ENCODE data around the gene TP53TG3.
"Not testable (repeated sequence)": the region's sequence is repeated elsewhere in the genome, so short reads cannot be mapped to it uniquely, and the experiment has no call there.

DNA sequence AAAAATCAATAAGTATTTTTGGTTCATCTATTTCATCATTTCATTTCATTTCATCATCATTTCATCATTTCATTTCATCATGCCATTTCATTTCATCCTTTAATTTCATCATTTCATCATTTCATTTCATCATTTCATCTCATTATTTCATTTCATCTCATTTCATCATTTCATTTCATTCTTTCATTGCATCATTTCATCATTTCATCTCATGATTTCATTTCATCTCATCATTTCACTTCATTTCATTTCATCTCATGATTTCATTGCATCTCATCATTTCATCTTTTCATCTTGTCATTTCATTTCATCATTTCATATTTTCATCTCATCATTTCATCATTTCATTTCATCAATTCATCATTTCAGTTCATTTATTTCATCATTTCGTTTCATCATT is 31.2 kb downstream of the TP53TG3 start:
- TF ChIP-seq, protein P1, sequence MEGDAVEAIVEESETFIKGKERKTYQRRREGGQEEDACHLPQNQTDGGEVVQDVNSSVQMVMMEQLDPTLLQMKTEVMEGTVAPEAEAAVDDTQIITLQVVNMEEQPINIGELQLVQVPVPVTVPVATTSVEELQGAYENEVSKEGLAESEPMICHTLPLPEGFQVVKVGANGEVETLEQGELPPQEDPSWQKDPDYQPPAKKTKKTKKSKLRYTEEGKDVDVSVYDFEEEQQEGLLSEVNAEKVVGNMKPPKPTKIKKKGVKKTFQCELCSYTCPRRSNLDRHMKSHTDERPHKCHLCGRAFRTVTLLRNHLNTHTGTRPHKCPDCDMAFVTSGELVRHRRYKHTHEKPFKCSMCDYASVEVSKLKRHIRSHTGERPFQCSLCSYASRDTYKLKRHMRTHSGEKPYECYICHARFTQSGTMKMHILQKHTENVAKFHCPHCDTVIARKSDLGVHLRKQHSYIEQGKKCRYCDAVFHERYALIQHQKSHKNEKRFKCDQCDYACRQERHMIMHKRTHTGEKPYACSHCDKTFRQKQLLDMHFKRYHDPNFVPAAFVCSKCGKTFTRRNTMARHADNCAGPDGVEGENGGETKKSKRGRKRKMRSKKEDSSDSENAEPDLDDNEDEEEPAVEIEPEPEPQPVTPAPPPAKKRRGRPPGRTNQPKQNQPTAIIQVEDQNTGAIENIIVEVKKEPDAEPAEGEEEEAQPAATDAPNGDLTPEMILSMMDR (optimal IDR thresholded peaks at IDR 0.05 in 1 of 3, IDR thresholded peaks at IDR 0.05 in 1 of 3, conservative IDR thresholded peaks at IDR 0.05 in 1 of 3; ENCODE audit: extremely low read depth in 1 of 3, insufficient read depth in 2 of 3, low read length in 3 of 3): not testable (repeated sequence)
- TF ChIP-seq EZH2 (IDR thresholded peaks at IDR 0.05; ENCODE audit: low read length): not testable (repeated sequence)
